NCI-H510A treated with DMSO at 0.1 percent for 48 hours (cell line): Measurements from ENCODE around the gene LRMDA.
"Not testable (repeated sequence)": the region's sequence is repeated elsewhere in the genome, so short reads cannot be mapped to it uniquely, and the experiment has no call there.

Experiments used
- DNase-seq: peaks from one replicate; lab custom pipeline; 2025; lab: John Stamatoyannopoulos, UW

LRMDA gene

GRCh38 chr10:76126607-76127527 lies 695.4 kb downstream of the LRMDA start:
- DNase-seq: peak; percentile 22

- no peak for DNase-seq
These were observed 696.7 kb downstream of the LRMDA start for GRCh38 chr10:76127984-76128589.

- DNase-seq: no peak
These were observed 697.8 kb downstream of the LRMDA start for GRCh38 chr10:76129213-76129612.

- DNase-seq: no peak
These were observed 699.5 kb downstream of the LRMDA start for GRCh38 chr10:76130892-76131291.

- DNase-seq: peak; percentile 95
These were observed 702.3 kb downstream of the LRMDA start for GRCh38 chr10:76133597-76134255.

- DNase-seq: no peak
These were observed 705.5 kb downstream of the LRMDA start for GRCh38 chr10:76136961-76137360.

GRCh38 chr10:76138286-76138685 lies 706.9 kb downstream of the LRMDA start:
- no peak for DNase-seq

- no peak for DNase-seq
These were observed 707.5 kb downstream of the LRMDA start for GRCh38 chr10:76138906-76139305.

- DNase-seq: no peak
These were observed 708.0 kb downstream of the LRMDA start for GRCh38 chr10:76139431-76139830.

- DNase-seq: no peak
These were observed 710.0 kb downstream of the LRMDA start for GRCh38 chr10:76141376-76141775.

- DNase-seq: not testable (repeated sequence)
These were observed 716.8 kb downstream of the LRMDA start for GRCh38 chr10:76148217-76148616.

GRCh38 chr10:76149182-76149581 lies 717.8 kb downstream of the LRMDA start:
- no peak for DNase-seq

- no peak for DNase-seq
These were observed 718.2 kb downstream of the LRMDA start for GRCh38 chr10:76149602-76150138.

- DNase-seq: no peak
These were observed 718.9 kb downstream of the LRMDA start for GRCh38 chr10:76150139-76150875.

- DNase-seq: no peak
These were observed 719.5 kb downstream of the LRMDA start for GRCh38 chr10:76150876-76151288.

GRCh38 chr10:76152186-76152585 lies 720.8 kb downstream of the LRMDA start:
- DNase-seq: no peak

- DNase-seq: no peak
These were observed 724.5 kb downstream of the LRMDA start for GRCh38 chr10:76155961-76156360.

GRCh38 chr10:76160446-76161300 lies 729.2 kb downstream of the LRMDA start:
- DNase-seq: no peak

GRCh38 chr10:76161301-76161582 lies 729.8 kb downstream of the LRMDA start:
- DNase-seq: no peak

- no peak for DNase-seq
These were observed 737.0 kb downstream of the LRMDA start for GRCh38 chr10:76168437-76168836.

GRCh38 chr10:76169246-76169645 lies 737.8 kb downstream of the LRMDA start:
- DNase-seq: no peak
